Lower lobe of right lung (tissue), 2 donors: Measurements from ENCODE around the gene FBXO33. TPM values are rescaled to one million over a fixed set of nuclear protein-coding genes. Genes with fewer than 3 reads are reported as not detected.
A peak's percentile ranks its signal among the peaks of the same experiment; 100 is the strongest.

Source experiments
- ATAC-seq, 2 donors: fragments of 200-7000 bp; cut with Tn5 transposase; one replicate each; pipeline ENCODE4 v1.9.1; 2020 to 2022; ENCODE audit warnings: mild to moderate bottlenecking in 2 of 2, moderate library complexity in 2 of 2
- DNase-seq: peaks from one replicate; pipeline ENCODE4 v3.0.0-alpha.2; 2020
- H3K27ac ChIP-seq: fragments of 200-600 bp; one replicate; pipeline ENCODE4 v1.8.0; 2022
- H3K27me3 ChIP-seq: fragments of 200-600 bp; one replicate; pipeline ENCODE4 v1.8.0; 2022; ENCODE audit warnings: low read depth
- H3K36me3 ChIP-seq: fragments of 200-600 bp; one replicate; pipeline ENCODE4 v1.8.0; 2022; ENCODE audit warnings: mild to moderate bottlenecking
- H3K4me1 ChIP-seq: fragments of 200-600 bp; one replicate; pipeline ENCODE4 v1.8.0; 2022
- H3K4me3 ChIP-seq: fragments of 200-600 bp; one replicate; pipeline ENCODE4 v1.8.0; 2022; ENCODE audit warnings: mild to moderate bottlenecking
- H3K9me3 ChIP-seq: fragments of 200-600 bp; one replicate; pipeline ENCODE4 v1.8.0; 2022
- intact Hi-C: fragments of 100-400 bp; cut with DNase I; formaldehyde crosslinking; loops from one replicate; pipeline ENCODE4 v1.11.0; 2022
- total RNA-seq: library from RNA; stranded (reverse); fragmentation: NEBNext Ultra II Directional; extraction: Animal tissue kit (Norgen Biotek cat#: 25700); gene quantifications from one replicate; pipeline ENCODE4 v1.2.1, GENCODE V29; 2021
- TF ChIP-seq, protein P1 (sequence below): fragments of 200-600 bp; IDR thresholded peaks from one replicate; pipeline ENCODE4 v1.8.0; 2022; ENCODE audit warnings: antibody characterized with exemption, mild to moderate bottlenecking
- donor health status: DM: no; HTN: yes; CAD: no; lungs with severe emphysema.

FBXO33 gene
- total RNA-seq, 1 donor from 2014 or later, result 12.8 TPM

DNA sequence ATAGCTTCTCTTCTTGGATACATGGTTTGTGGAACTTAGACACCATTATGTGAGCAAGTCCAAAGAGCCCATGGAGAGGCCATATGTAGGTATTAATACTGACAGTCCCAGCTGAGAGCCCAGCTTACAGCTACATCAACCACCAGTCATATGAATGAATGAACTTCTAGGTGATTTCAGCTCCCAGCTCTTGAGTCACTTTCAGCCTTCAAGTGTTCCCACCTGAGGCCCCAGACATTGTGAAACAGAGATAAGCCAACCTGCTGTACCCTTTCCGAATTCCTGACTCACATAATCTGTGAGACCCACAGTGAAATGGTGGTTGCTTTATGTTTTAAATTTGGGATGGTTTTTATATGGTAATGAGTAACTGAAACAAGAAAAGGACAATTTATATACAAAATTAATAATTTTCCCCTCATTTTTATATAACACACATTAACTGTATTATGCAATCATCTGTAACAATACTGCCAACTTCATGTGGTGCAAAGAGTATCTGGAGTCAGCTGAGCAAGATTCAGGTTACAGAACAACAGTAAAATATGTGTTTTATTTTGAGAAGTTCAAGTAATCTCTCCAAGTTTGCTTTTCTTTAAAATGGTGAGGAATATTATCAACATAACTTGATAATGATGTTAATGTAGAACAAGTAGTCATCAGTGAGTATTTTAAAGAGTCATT, 27.7 kb upstream of the FBXO33 start:
- H3K36me3 ChIP-seq, result no peaks in the 10 kb centered on the region
- intact Hi-C loops, result no loop called here
- no peaks in the 10 kb centered on the region for H3K4me1 ChIP-seq
- no peaks in the 10 kb centered on the region for H3K27me3 ChIP-seq
- no peaks in the 10 kb centered on the region for H3K9me3 ChIP-seq
- H3K27ac ChIP-seq, result no peak overlapping the region
- DNase-seq (no peak), ATAC-seq (peak; percentile 77 to 93)
- no peak overlapping the region for H3K4me3 ChIP-seq
- TF ChIP-seq, protein P1, sequence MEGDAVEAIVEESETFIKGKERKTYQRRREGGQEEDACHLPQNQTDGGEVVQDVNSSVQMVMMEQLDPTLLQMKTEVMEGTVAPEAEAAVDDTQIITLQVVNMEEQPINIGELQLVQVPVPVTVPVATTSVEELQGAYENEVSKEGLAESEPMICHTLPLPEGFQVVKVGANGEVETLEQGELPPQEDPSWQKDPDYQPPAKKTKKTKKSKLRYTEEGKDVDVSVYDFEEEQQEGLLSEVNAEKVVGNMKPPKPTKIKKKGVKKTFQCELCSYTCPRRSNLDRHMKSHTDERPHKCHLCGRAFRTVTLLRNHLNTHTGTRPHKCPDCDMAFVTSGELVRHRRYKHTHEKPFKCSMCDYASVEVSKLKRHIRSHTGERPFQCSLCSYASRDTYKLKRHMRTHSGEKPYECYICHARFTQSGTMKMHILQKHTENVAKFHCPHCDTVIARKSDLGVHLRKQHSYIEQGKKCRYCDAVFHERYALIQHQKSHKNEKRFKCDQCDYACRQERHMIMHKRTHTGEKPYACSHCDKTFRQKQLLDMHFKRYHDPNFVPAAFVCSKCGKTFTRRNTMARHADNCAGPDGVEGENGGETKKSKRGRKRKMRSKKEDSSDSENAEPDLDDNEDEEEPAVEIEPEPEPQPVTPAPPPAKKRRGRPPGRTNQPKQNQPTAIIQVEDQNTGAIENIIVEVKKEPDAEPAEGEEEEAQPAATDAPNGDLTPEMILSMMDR, result no peak

GRCh38 chr14:39456702-39457250, 24.5 kb upstream of the FBXO33 start:
- Histone ChIP-seq H3K27me3 (no peaks in the 10 kb centered on the region), H3K36me3 (no peaks in the 10 kb centered on the region), H3K9me3 (no peaks in the 10 kb centered on the region), H3K4me1 (no peaks in the 10 kb centered on the region), H3K4me3 (no peak overlapping the region), H3K27ac (no peak overlapping the region)
- intact Hi-C loops, result no loop called here
- DNase-seq (no peak), ATAC-seq (no peak)
- TF ChIP-seq, protein P1, result no peak

DNA sequence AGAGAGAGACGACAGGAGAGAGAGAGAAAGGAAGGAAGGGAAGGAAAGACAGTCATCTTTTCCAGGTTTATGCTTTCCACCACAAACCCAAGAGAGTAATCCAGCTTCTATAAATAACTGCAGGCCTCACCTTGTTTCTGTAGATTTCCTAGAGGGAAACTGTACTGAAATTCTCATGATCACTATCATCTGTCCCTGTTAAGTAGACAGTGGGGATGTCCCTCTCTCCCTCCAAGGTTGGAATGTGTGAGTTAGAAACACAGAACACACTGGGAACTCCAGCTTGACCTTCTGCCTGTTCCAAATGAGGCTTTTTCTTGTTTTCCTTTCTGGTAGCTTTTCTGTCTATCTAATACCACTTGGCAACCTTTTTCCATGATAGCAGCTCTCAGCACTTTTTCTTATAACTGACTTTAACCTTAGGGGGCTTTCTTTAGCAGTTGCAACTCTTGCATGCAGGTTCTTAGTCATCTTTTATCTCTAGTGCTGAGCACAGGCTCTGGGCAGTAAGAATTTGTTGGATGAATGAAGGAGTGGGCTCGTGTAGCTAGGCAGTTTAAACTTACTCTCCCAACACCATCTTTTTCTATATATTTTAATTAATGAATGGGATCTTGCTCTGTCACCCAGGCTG, 22.8 kb upstream of the FBXO33 start:
- no peak overlapping the region for H3K4me3 ChIP-seq
- no peak for DNase-seq
- TF ChIP-seq, protein P1, result no peak
- no peak for ATAC-seq
- no peaks in the 10 kb centered on the region for H3K27me3 ChIP-seq
- no peaks in the 10 kb centered on the region for H3K36me3 ChIP-seq
- H3K27ac ChIP-seq, result no peak overlapping the region
- intact Hi-C loops, result no loop called here
- no peaks in the 10 kb centered on the region for H3K4me1 ChIP-seq
- no peaks in the 10 kb centered on the region for H3K9me3 ChIP-seq

GRCh38 chr14:39452680-39453079, 20.4 kb upstream of the FBXO33 start:
- DNase-seq, result no peak
- H3K4me1 ChIP-seq, result no peaks in the 10 kb centered on the region
- no peaks in the 10 kb centered on the region for H3K27me3 ChIP-seq
- no peak for ATAC-seq
- H3K4me3 ChIP-seq, result no peak overlapping the region
- intact Hi-C loops, result no loop called here
- TF ChIP-seq, protein P1, result no peak
- no peak overlapping the region for H3K27ac ChIP-seq
- H3K9me3 ChIP-seq, result no peaks in the 10 kb centered on the region
- H3K36me3 ChIP-seq, result no peaks in the 10 kb centered on the region

- no peak overlapping the region for H3K27ac ChIP-seq
- intact Hi-C loops, result no loop called here
- TF ChIP-seq, protein P1, result no peak
- no peak for ATAC-seq
- H3K36me3 ChIP-seq, result no peaks in the 10 kb centered on the region
- no peak for DNase-seq
- H3K4me1 ChIP-seq, result no peaks in the 10 kb centered on the region
- H3K9me3 ChIP-seq, result no peaks in the 10 kb centered on the region
- no peak overlapping the region for H3K4me3 ChIP-seq
- H3K27me3 ChIP-seq, result no peaks in the 10 kb centered on the region
Measured at GRCh38 chr14:39451811-39452210, 19.6 kb upstream of the FBXO33 start.
